Breast epithelium (tissue), 4 donors: Measurements from ENCODE around the gene TRIM10. TPM values are rescaled to one million over a fixed set of nuclear protein-coding genes. Genes with fewer than 3 reads are reported as not detected.

Experiments used
- DNase-seq, 2 donors: peaks; one replicate each; pipeline ENCODE4 v3.0.0-alpha.2; 2019; ENCODE audit warnings: low spot score in 2 of 2
- H3K27ac ChIP-seq, 2 donors: fragments of 200-600 bp; sonication (generic) in 1 of 2; one replicate each; pipeline ENCODE4 v1.5.1; 2016 to 2019; ENCODE audit warnings: mild to moderate bottlenecking in 1 of 2
- H3K27me3 ChIP-seq, 2 donors: fragments of 200-600 bp; sonication (generic) in 1 of 2; one replicate each; pipeline versions ENCODE4 v1.5.1 to v1.6.0; 2017 to 2019; ENCODE audit warnings: control low read depth in 1 of 2, mild to moderate bottlenecking in 1 of 2
- H3K36me3 ChIP-seq: fragments of 200-600 bp; one replicate; pipeline ENCODE4 v1.5.1; 2019
- H3K4me1 ChIP-seq, 2 donors: fragments of 200-600 bp; sonication (generic); one replicate each; pipeline ENCODE4 v1.5.1; 2016 to 2019; ENCODE audit warnings: control low read depth in 1 of 2
- H3K4me3 ChIP-seq, 3 donors: fragments of 200-600 bp; sonication (generic); 1 replicate in 2 of 3; 2 replicates in 1 of 3; pipeline ENCODE4 v1.5.1; 2016 to 2019; ENCODE audit warnings: mild to moderate bottlenecking in 3 of 3, moderate library complexity in 2 of 3
- H3K9me3 ChIP-seq, 2 donors: fragments of 200-600 bp; sonication (generic) in 1 of 2; one replicate each; pipeline ENCODE4 v1.5.1; 2016 to 2019; ENCODE audit warnings: control low read depth in 1 of 2
- POLR2A ChIP-seq: fragments of 450-650 bp; IDR thresholded peaks from one replicate; pipeline ENCODE4 v1.6.1; 2016; ENCODE audit warnings: antibody characterized with exemption, mild to moderate bottlenecking, moderate library complexity
- POLR2AphosphoS5 ChIP-seq, 3 donors: sonication (generic); formaldehyde crosslinking; IDR thresholded peaks; one replicate each; pipeline ENCODE4 v1.6.1; 2017; ENCODE audit warnings: antibody characterized with exemption in 3 of 3
- intact Hi-C: fragments of 100-400 bp; cut with DNase I; formaldehyde crosslinking; loops from one replicate; pipeline ENCODE4 v1.15.1; 2023; ENCODE audit warnings: low total_unique reads
- total RNA-seq, 3 donors: library from RNA; depleted of rRNA; stranded (reverse); fragments of >200 nt; gene quantifications; one replicate each; pipeline ENCODE4 v1.1.0, GENCODE V29; 2016
- TF ChIP-seq, protein P1 (sequence below), 3 donors: fragments of 450-650 bp; IDR thresholded peaks; one replicate each; pipeline ENCODE4 v1.5.1; 2016 to 2017; ENCODE audit warnings: antibody characterized with exemption in 3 of 3, mild to moderate bottlenecking in 3 of 3, moderate library complexity in 3 of 3

The TRIM10 gene
- total RNA-seq, 3 donors from 2014 or later = not detected

GRCh38 chr6:30204116-30204515 lies 43.1 kb upstream of the TRIM10 start:
- TF ChIP-seq, protein P1, sequence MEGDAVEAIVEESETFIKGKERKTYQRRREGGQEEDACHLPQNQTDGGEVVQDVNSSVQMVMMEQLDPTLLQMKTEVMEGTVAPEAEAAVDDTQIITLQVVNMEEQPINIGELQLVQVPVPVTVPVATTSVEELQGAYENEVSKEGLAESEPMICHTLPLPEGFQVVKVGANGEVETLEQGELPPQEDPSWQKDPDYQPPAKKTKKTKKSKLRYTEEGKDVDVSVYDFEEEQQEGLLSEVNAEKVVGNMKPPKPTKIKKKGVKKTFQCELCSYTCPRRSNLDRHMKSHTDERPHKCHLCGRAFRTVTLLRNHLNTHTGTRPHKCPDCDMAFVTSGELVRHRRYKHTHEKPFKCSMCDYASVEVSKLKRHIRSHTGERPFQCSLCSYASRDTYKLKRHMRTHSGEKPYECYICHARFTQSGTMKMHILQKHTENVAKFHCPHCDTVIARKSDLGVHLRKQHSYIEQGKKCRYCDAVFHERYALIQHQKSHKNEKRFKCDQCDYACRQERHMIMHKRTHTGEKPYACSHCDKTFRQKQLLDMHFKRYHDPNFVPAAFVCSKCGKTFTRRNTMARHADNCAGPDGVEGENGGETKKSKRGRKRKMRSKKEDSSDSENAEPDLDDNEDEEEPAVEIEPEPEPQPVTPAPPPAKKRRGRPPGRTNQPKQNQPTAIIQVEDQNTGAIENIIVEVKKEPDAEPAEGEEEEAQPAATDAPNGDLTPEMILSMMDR (IDR thresholded peaks at IDR 0.05) = no peak
- TF ChIP-seq POLR2AphosphoS5 (IDR thresholded peaks at IDR 0.05) (no peak), POLR2A (no peak)
- Histone ChIP-seq H3K36me3 (no peaks in the 10 kb centered on the region), H3K4me1 (peaks cover 0 to 22% of the 10 kb centered on the region in 2 donors), H3K9me3 (no peaks in the 10 kb centered on the region), H3K4me3 (no peak overlapping the region), H3K27me3 (no peaks in the 10 kb centered on the region), H3K27ac (no peak overlapping the region)
- intact Hi-C loops = no loop called here
- DNase-seq = no peak

- intact Hi-C loops = no loop called here
- TF ChIP-seq, protein P1 (IDR thresholded peaks at IDR 0.05) = no peak
- TF ChIP-seq POLR2A (no peak), POLR2AphosphoS5 (IDR thresholded peaks at IDR 0.05) (no peak)
- no peaks in the 10 kb centered on the region for H3K36me3 ChIP-seq
- no peaks in the 10 kb centered on the region for H3K9me3 ChIP-seq
- H3K4me3 ChIP-seq = no peak overlapping the region
- no peaks in the 10 kb centered on the region for H3K27me3 ChIP-seq
- no peak overlapping the region for H3K27ac ChIP-seq
- DNase-seq = no peak
- H3K4me1 ChIP-seq = peaks cover 0 to 17% of the 10 kb centered on the region in 2 donors
Measured at GRCh38 chr6:30202366-30202765, 41.4 kb upstream of the TRIM10 start.

- Histone ChIP-seq H3K4me1 (peaks cover 0 to 6% of the 10 kb centered on the region in 2 donors), H3K36me3 (no peaks in the 10 kb centered on the region), H3K27me3 (no peaks in the 10 kb centered on the region), H3K27ac (no peak overlapping the region), H3K9me3 (no peaks in the 10 kb centered on the region), H3K4me3 (no peak overlapping the region)
- no peak for DNase-seq
- TF ChIP-seq, protein P1 (IDR thresholded peaks at IDR 0.05) = no peak
- no peak for TF ChIP-seq POLR2A
- TF ChIP-seq POLR2AphosphoS5 (IDR thresholded peaks at IDR 0.05) = no peak
- intact Hi-C loops = no loop called here
Measured at GRCh38 chr6:30200551-30201281, 39.7 kb upstream of the TRIM10 start.

DNA sequence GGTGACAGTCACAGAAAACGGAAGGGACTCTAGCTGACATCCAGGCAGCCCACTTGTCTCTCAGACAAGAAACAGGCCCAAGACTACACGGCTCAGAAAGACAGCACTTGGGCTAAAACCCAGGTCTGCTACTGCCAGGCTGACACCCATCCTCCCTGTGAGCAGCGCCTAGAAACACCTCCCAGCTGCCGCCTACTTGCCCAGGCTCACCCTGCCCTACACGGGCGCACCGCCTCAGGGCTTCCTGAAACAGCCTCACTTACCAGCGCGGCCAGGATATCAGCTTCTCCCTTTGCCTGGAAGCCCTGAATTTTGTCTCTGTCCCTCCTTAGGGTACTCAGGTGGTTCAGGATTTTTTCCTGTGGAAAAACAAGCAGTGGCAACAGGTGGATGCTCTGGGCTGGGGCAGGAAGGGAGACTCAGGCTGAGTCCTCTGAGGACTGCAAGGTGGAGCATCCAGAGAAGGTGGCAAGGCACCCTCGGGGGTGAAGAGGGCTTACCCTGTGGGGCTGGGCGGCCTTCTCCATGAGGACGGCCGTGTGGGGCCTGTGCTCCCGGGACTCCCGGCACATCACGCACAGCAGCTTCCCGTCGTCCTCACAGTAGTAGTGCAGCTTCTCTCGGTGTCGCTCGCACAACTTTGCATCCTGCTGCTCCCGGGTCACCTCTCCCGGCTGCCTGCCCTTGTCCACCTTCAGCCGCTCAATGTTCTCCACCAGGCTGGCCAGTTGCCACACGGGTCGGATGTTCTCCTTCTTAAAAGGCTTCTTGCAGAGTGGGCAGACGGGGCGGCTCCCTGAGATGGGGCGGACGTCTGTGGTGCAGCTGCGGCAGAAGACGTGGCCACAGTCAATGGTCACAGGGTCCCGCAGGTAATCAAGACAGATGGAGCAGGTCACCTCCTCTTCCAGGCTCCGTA lies 37.4 kb upstream of the TRIM10 start:
- H3K9me3 ChIP-seq = no peaks in the 10 kb centered on the region
- DNase-seq = no peak
- peaks cover 0 to 6% of the 10 kb centered on the region in 2 donors for H3K4me1 ChIP-seq
- no peak overlapping the region for H3K4me3 ChIP-seq
- H3K27me3 ChIP-seq = no peaks in the 10 kb centered on the region
- TF ChIP-seq POLR2AphosphoS5 (IDR thresholded peaks at IDR 0.05) = no peak
- no peak for TF ChIP-seq POLR2A
- TF ChIP-seq, protein P1 (IDR thresholded peaks at IDR 0.05) = no peak
- intact Hi-C loops = no loop called here
- no peak overlapping the region for H3K27ac ChIP-seq
- no peaks in the 10 kb centered on the region for H3K36me3 ChIP-seq

DNA sequence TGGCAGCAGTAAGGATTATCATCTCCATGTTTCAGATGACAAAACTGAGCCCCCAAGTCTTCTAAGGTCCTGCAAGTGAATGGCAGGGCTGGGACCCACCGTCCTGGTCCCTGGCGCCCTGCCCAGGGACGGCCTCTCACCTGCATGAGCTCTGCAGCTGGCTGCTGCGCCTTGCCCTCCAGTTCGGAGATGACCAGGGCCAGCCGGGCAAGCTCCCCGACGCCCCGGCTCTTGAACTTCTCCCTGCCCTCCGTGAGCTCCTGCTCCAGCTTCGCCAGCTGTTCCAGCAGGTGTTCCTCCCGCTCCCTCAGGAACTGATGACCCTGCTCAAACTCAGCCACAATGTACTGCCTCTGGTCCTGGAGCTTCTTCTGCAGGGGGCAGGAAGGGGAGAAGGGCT lies 35.4 kb upstream of the TRIM10 start:
- Histone ChIP-seq H3K27ac (no peak overlapping the region), H3K27me3 (no peaks in the 10 kb centered on the region), H3K36me3 (no peaks in the 10 kb centered on the region), H3K4me3 (no peak overlapping the region), H3K9me3 (no peaks in the 10 kb centered on the region), H3K4me1 (no peaks in the 10 kb centered on the region)
- no peak for TF ChIP-seq POLR2AphosphoS5 (IDR thresholded peaks at IDR 0.05)
- TF ChIP-seq POLR2A = no peak
- TF ChIP-seq, protein P1 (IDR thresholded peaks at IDR 0.05) = no peak
- no peak for DNase-seq
- intact Hi-C loops = no loop called here
